SKM-1 (cell line): ENCODE measurements around the gene COMMD2.

Experiments
- DNase-seq: peaks from one replicate; lab custom pipeline; 2025; ENCODE audit not compliant: unreplicated experiment; lab: John Stamatoyannopoulos, UW

Gene COMMD2

DNA sequence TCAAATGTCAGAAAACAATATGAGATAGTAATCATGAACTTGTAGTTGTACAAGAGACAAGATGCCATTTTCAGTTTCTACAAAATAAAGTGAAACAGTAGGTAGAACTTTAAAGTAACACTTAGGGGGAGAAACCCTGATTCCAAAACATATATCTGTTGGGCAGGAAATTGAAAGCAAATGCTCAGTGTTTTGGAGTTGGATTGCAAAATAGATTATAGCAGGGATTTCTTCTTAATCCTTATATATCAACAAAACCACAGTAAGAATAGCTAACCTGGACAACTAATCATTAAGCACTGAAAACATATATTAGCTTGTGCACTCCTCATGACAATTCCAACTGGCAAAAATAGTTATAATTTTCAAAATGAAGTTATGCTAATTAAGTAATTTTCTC, 46.9 kb downstream of the COMMD2 start:
- DNase-seq: no peak

- DNase-seq: no peak
Measured at GRCh38 chr3:149703466-149703865, 48.8 kb downstream of the COMMD2 start.

- no peak for DNase-seq
Measured at GRCh38 chr3:149702691-149703441, 49.4 kb downstream of the COMMD2 start.

GRCh38 chr3:149701977-149702350, 50.3 kb downstream of the COMMD2 start:
- DNase-seq: no peak

DNA sequence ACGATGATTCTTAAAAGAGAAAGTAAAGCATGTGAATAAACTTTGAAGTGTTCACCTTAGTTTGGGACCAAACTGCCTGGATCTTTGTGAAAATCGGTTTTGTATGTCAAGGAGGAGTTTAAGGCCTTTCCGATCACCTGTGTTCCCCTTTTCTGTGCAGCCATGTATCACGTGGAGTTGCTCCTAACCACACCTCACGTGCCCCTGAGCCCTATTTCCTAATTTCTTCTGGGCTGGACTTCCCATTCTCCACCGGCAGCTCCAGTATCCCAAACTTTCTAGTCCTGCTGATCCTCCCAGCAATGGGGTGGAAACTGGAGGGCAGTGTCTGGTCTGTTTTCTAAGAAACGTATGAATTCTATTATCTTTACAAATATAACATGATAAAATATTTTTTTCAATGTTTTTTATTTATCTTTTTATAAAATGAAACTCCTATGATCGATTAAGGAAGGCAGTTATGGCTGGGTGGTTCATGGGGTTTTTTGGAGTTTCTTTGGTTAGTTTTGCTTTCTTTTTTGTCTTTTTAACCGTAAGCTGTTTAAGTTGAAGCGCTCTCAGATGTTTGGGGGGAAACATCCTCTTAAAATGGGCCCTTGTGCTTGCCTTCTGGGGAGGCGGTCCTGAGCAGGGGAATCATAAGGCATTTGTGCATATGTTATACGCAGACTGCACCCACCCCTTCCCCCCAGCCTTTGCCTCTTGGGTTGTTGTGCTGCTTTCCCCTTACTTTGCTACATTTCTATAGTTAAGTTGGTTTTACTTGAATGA, 50.9 kb downstream of the COMMD2 start:
- DNase-seq: no peak
